Hindlimb muscle (tissue), 1 donor: ENCODE measurements around the gene CD244. TPM values are rescaled to one million over a fixed set of nuclear protein-coding genes. Genes with fewer than 3 reads are reported as not detected.
A peak's percentile ranks its signal among the peaks of the same experiment; 100 is the strongest.
"Not testable (repeated sequence)": the region's sequence is repeated elsewhere in the genome, so short reads cannot be mapped to it uniquely, and the experiment has no call there.

Experiments
- DNase-seq: peaks from one replicate; pipeline ENCODE4 v3.0.0-alpha.2; 2013
- polyA plus RNA-seq: library from polyadenylated mRNA; unstranded; fragments of 120-200 nt; gene quantifications from one replicate; pipeline ENCODE4 v1.2.1, GENCODE V29; 2013; ENCODE audit not compliant: insufficient read length

Gene CD244
- polyA plus RNA-seq, 1 donor: 0.14 TPM

GRCh38 chr1:160877221-160877620 is 14.5 kb upstream of the CD244 start:
- DNase-seq: no peak

GRCh38 chr1:160876311-160876710 is 13.6 kb upstream of the CD244 start:
- DNase-seq: no peak

- not testable (repeated sequence) for DNase-seq
Measured at GRCh38 chr1:160875591-160875990, 12.9 kb upstream of the CD244 start.

GRCh38 chr1:160874935-160875334 is 12.2 kb upstream of the CD244 start:
- no peak for DNase-seq

GRCh38 chr1:160868141-160868540 is 5.5 kb upstream of the CD244 start:
- DNase-seq: no peak

- DNase-seq: not testable (repeated sequence)
Measured at GRCh38 chr1:160867651-160868050, 5.0 kb upstream of the CD244 start.

- DNase-seq: no peak
Measured at GRCh38 chr1:160866695-160867260, 4.1 kb upstream of the CD244 start.

GRCh38 chr1:160866001-160866694 is 3.5 kb upstream of the CD244 start:
- DNase-seq: no peak

- DNase-seq: no peak
Measured at GRCh38 chr1:160865337-160865736, 2.6 kb upstream of the CD244 start.

- no peak for DNase-seq
Measured at GRCh38 chr1:160864173-160864572, 1.5 kb upstream of the CD244 start.

GRCh38 chr1:160863774-160864131 is 1.1 kb upstream of the CD244 start:
- DNase-seq: peak; percentile 12

- no peak for DNase-seq
Measured at GRCh38 chr1:160863061-160863773, 530 bp upstream of the CD244 start.

- DNase-seq: no peak
Measured at GRCh38 chr1:160860840-160861505, 1.7 kb downstream of the CD244 start.

GRCh38 chr1:160859166-160859565 is 3.5 kb downstream of the CD244 start:
- DNase-seq: no peak

- DNase-seq: no peak
Measured at GRCh38 chr1:160858507-160858906, 4.2 kb downstream of the CD244 start.

GRCh38 chr1:160858097-160858496 is 4.6 kb downstream of the CD244 start:
- peak; percentile 41 for DNase-seq

GRCh38 chr1:160855181-160855981 is 7.3 kb downstream of the CD244 start:
- DNase-seq: no peak

- DNase-seq: no peak
Measured at GRCh38 chr1:160853754-160854153, 8.9 kb downstream of the CD244 start.

GRCh38 chr1:160853014-160853413 is 9.7 kb downstream of the CD244 start:
- DNase-seq: no peak

GRCh38 chr1:160850993-160851392 is 11.7 kb downstream of the CD244 start:
- no peak for DNase-seq

- no peak for DNase-seq
Measured at GRCh38 chr1:160850541-160850940, 12.1 kb downstream of the CD244 start.

GRCh38 chr1:160846281-160846680 is 16.4 kb downstream of the CD244 start:
- DNase-seq: no peak
